Measurements from ENCODE around the gene PCCA. TPM values are rescaled to one million over a fixed set of nuclear protein-coding genes. Genes with fewer than 3 reads are reported as not detected.

Gene PCCA
- total RNA-seq, 1 experiment from 2014 or later, result 8.9 TPM

DNA sequence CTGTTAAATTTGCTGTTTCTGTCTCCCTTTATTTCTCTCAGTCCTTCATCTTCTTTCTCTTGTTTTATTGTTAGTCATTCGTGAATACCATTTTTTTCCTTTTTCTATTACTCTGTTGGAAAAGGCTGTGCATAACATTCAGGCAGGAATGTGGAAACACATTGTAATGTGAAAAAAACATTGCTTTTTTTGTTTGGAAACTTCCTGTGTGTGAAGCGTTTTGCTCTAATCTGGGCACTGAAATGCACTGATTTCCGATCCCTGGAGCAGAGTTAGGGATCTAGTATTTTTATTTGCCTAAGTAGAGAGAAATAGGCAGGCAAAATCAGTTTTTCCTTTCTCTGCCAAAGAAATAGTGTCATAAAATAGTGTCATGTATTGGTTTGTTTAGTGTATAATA is 155.5 kb downstream of the PCCA start:
- TF ChIP-seq CTCF (IDR thresholded peaks at IDR 0.05; ENCODE audit: unreplicated experiment), result no peak
- CTCF ChIA-PET, result no interaction called here
- Mint-ChIP-seq H3K4me3 (ENCODE audit: low read depth, unreplicated experiment) (no peak overlapping the region), H3K36me3 (ENCODE audit: insufficient read depth, unreplicated experiment) (no peaks in the 10 kb centered on the region), H3K9me3 (ENCODE audit: low read depth, unreplicated experiment) (no peaks in the 10 kb centered on the region), H3K27ac (ENCODE audit: unreplicated experiment) (no peak overlapping the region), H3K4me1 (ENCODE audit: low read depth, unreplicated experiment) (no peaks in the 10 kb centered on the region), H3K27me3 (ENCODE audit: unreplicated experiment) (no peaks in the 10 kb centered on the region)
- DNase-seq, result no peak
- intact Hi-C loops (cut with micrococcal nuclease; ENCODE audit: unreplicated experiment), result no loop called here
- no TSS peak for BruUV-seq (replicated peaks)

GRCh38 chr13:100245104-100245503 is 156.2 kb downstream of the PCCA start:
- intact Hi-C loops (cut with micrococcal nuclease; ENCODE audit: unreplicated experiment), result no loop called here
- Mint-ChIP-seq H3K27me3 (ENCODE audit: unreplicated experiment) (no peaks in the 10 kb centered on the region), H3K36me3 (ENCODE audit: insufficient read depth, unreplicated experiment) (no peaks in the 10 kb centered on the region), H3K4me3 (ENCODE audit: low read depth, unreplicated experiment) (no peak overlapping the region), H3K9me3 (ENCODE audit: low read depth, unreplicated experiment) (no peaks in the 10 kb centered on the region), H3K4me1 (ENCODE audit: low read depth, unreplicated experiment) (no peaks in the 10 kb centered on the region), H3K27ac (ENCODE audit: unreplicated experiment) (no peak overlapping the region)
- DNase-seq, result no peak
- CTCF ChIA-PET, result no interaction called here
- TF ChIP-seq CTCF (IDR thresholded peaks at IDR 0.05; ENCODE audit: unreplicated experiment), result no peak
- no TSS peak for BruUV-seq (replicated peaks)

DNA sequence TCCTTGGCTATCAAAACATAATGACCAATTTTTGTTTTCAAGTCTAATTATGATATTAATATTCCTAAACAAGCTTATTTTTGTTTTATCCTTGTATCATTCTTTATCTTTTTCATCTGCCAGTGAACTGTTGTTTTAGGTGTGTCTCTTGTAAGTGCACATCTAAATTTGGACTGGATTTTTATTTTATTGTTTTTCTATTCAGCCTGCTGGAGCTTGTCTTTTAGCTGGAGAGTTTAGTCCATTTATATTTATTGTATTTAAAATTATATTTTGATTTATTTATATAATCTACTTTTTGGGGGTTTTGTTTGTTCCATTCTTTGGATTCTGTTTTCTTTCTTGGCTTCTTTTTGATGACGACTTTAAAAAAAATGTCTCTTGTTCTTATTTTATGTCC is 159.0 kb downstream of the PCCA start:
- no peaks in the 10 kb centered on the region for H3K4me1 Mint-ChIP-seq (ENCODE audit: low read depth, unreplicated experiment)
- no peaks in the 10 kb centered on the region for H3K36me3 Mint-ChIP-seq (ENCODE audit: insufficient read depth, unreplicated experiment)
- intact Hi-C loops (cut with micrococcal nuclease; ENCODE audit: unreplicated experiment), result no loop called here
- no peaks in the 10 kb centered on the region for H3K27me3 Mint-ChIP-seq (ENCODE audit: unreplicated experiment)
- H3K4me3 Mint-ChIP-seq (ENCODE audit: low read depth, unreplicated experiment), result no peak overlapping the region
- no peak for DNase-seq
- no peak overlapping the region for H3K27ac Mint-ChIP-seq (ENCODE audit: unreplicated experiment)
- H3K9me3 Mint-ChIP-seq (ENCODE audit: low read depth, unreplicated experiment), result no peaks in the 10 kb centered on the region
- CTCF ChIA-PET, result no interaction called here
- BruUV-seq (replicated peaks), result no TSS peak
- no peak for TF ChIP-seq CTCF (IDR thresholded peaks at IDR 0.05; ENCODE audit: unreplicated experiment)

DNA sequence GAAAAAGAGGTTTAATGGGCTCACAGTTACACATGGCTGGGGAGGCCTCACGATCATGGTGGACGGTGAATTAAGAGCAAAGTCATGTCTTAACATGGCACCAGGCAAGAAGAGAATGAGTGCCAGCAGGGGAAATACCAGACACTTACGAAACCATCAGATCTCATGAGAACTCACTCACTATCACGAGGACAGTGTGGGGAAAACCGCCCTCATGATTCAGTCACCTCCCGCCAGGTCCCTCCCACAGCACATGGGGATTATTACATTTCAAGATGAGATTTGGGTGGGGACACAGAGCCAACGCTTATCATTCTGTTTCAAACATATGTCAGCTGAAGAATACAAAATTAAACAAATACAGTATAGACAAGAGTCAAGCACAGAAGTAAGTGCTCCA is 165.1 kb downstream of the PCCA start:
- Mint-ChIP-seq H3K36me3 (ENCODE audit: insufficient read depth, unreplicated experiment) (no peaks in the 10 kb centered on the region), H3K4me3 (ENCODE audit: low read depth, unreplicated experiment) (no peak overlapping the region), H3K9me3 (ENCODE audit: low read depth, unreplicated experiment) (no peaks in the 10 kb centered on the region), H3K27me3 (ENCODE audit: unreplicated experiment) (no peaks in the 10 kb centered on the region), H3K4me1 (ENCODE audit: low read depth, unreplicated experiment) (no peaks in the 10 kb centered on the region), H3K27ac (ENCODE audit: unreplicated experiment) (no peak overlapping the region)
- intact Hi-C loops (cut with micrococcal nuclease; ENCODE audit: unreplicated experiment), result no loop called here
- no peak for TF ChIP-seq CTCF (IDR thresholded peaks at IDR 0.05; ENCODE audit: unreplicated experiment)
- CTCF ChIA-PET, result no interaction called here
- BruUV-seq (replicated peaks), result no TSS peak
- no peak for DNase-seq

- H3K27me3 Mint-ChIP-seq (ENCODE audit: unreplicated experiment), result no peaks in the 10 kb centered on the region
- TF ChIP-seq CTCF (IDR thresholded peaks at IDR 0.05; ENCODE audit: unreplicated experiment), result no peak
- no peak for DNase-seq
- no peaks in the 10 kb centered on the region for H3K9me3 Mint-ChIP-seq (ENCODE audit: low read depth, unreplicated experiment)
- CTCF ChIA-PET, result no interaction called here
- no peak overlapping the region for H3K27ac Mint-ChIP-seq (ENCODE audit: unreplicated experiment)
- no peaks in the 10 kb centered on the region for H3K4me1 Mint-ChIP-seq (ENCODE audit: low read depth, unreplicated experiment)
- no peaks in the 10 kb centered on the region for H3K36me3 Mint-ChIP-seq (ENCODE audit: insufficient read depth, unreplicated experiment)
- BruUV-seq (replicated peaks), result no TSS peak
- intact Hi-C loops (cut with micrococcal nuclease; ENCODE audit: unreplicated experiment), result no loop called here
- no peak overlapping the region for H3K4me3 Mint-ChIP-seq (ENCODE audit: low read depth, unreplicated experiment)
Measured at GRCh38 chr13:100262404-100262803, 173.5 kb downstream of the PCCA start.
